HepG2 (cell line): ENCODE data around the gene MYD88. TPM values are rescaled to one million over a fixed set of nuclear protein-coding genes. Genes with fewer than 3 reads are reported as not detected.

Experiments used
- ATAC-seq: fragments of 200-7000 bp; cut with Tn5 transposase; 3 replicates; pipeline ENCODE4 v1.9.1; 2020; ENCODE audit warnings: mild to moderate bottlenecking, moderate library complexity
- BruUV-seq: library from RNA; stranded (reverse); fragments of 400-500 nt; replicated peaks from 2 replicates; lab custom pipeline; 2021; lab: Mats Ljungman, UMichigan
- CTCF ChIA-PET: fragments of 300-600 bp; formaldehyde crosslinking; extraction: SDS; loops from one replicate; lab custom pipeline; 2021; ENCODE audit warnings: low total read pairs, inconsistent platforms, low intra/inter-chr PET ratio; lab: Yijun Ruan, JAX
- POLR2A ChIA-PET: fragments of 350-600 bp; sonication (Branson Sonifier 250); formaldehyde crosslinking; loops from one replicate; lab custom pipeline; 2020; ENCODE audit warnings: antibody characterized with exemption, inconsistent platforms; lab: Yijun Ruan, JAX
- DNase-seq: peaks from one replicate; pipeline ENCODE4 v3.0.0-alpha.2; 2015; ENCODE audit warnings: low spot score
- FAIRE-seq: peaks from 3 replicates; lab custom pipeline; 2011; peaks lifted over from hg19 to GRCh38; lab: Jason Lieb, UNC
- H2AFZ ChIP-seq: one replicate; pipeline ENCODE4 v1.6.1; 2011; ENCODE audit warnings: low read length, inconsistent platforms
- H3K27ac ChIP-seq: fragments of 300-600 bp; 3 replicates; pipeline ENCODE4 v1.8.0; 2011; ENCODE audit warnings: mixed run types, mild to moderate bottlenecking, mixed read lengths, low read length, inconsistent platforms; ENCODE audit not compliant: insufficient read depth; ENCODE audit errors: extremely low read length
- H3K27me3 ChIP-seq, 2 experiments: fragments of 200-600 bp in 1 of 2; 2 replicates in 1 of 2; 3 replicates in 1 of 2; pipeline versions ENCODE4 v1.6.0 to v1.8.0; 2011; ENCODE audit warnings: low read length in 2 of 2, mild to moderate bottlenecking in 2 of 2, moderate library complexity in 2 of 2, inconsistent platforms in 1 of 2; ENCODE audit not compliant: insufficient read depth in 2 of 2, control insufficient read depth in 1 of 2
- H3K36me3 ChIP-seq, 2 experiments: fragments of 200-600 bp in 1 of 2; replicated peaks in 1 of 2; 2 replicates in 1 of 2; 3 replicates in 1 of 2; pipeline versions ENCODE4 v1.5.1 to v1.8.0; 2011; ENCODE audit warnings: low read length in 2 of 2, inconsistent platforms in 1 of 2; ENCODE audit not compliant: insufficient read depth in 2 of 2, control insufficient read depth in 1 of 2
- H3K4me1 ChIP-seq: 2 replicates; pipeline ENCODE4 v1.5.1; 2012; ENCODE audit warnings: low read length, inconsistent platforms; ENCODE audit not compliant: insufficient read depth
- H3K4me2 ChIP-seq: 2 replicates; pipeline ENCODE4 v1.6.0; 2011; ENCODE audit warnings: low read depth, low read length, inconsistent platforms
- H3K4me3 ChIP-seq, 3 experiments: fragments of 200-600 bp in 1 of 3; sonication (generic), shearing (Covaris generic) in 1 of 3; replicated peaks in 1 of 3; 2 replicates each; pipeline ENCODE4 v1.5.1; 2011 to 2016; ENCODE audit warnings: low read length in 3 of 3, inconsistent platforms in 2 of 3, low read depth in 2 of 3, mild to moderate bottlenecking in 2 of 3, control low read depth in 1 of 3, mixed read lengths in 1 of 3; ENCODE audit not compliant: insufficient read depth in 1 of 3
- H3K79me2 ChIP-seq: one replicate; pipeline ENCODE4 v1.6.1; 2011; ENCODE audit warnings: low read length, inconsistent platforms; ENCODE audit not compliant: insufficient read depth
- H3K9ac ChIP-seq: 2 replicates; pipeline ENCODE4 v1.6.0; 2011; ENCODE audit warnings: mild to moderate bottlenecking, low read depth, low read length, inconsistent platforms; ENCODE audit not compliant: insufficient read depth
- H3K9me3 ChIP-seq: 2 replicates; pipeline ENCODE4 v1.5.1; 2012; ENCODE audit warnings: mild to moderate bottlenecking, low read length
- H4K20me1 ChIP-seq: 2 replicates; pipeline ENCODE4 v1.6.0; 2011; ENCODE audit warnings: inconsistent platforms, mild to moderate bottlenecking, low read length, moderate library complexity; ENCODE audit not compliant: insufficient read depth
- BORCS8-MEF2B ChIP-seq: sonication (generic); formaldehyde crosslinking; IDR thresholded peaks from 2 replicates; pipeline ENCODE4 v1.8.0; 2022; ENCODE audit warnings: mild to moderate bottlenecking, missing genetic modification reagents
- EEA1 ChIP-seq: sonication (generic); formaldehyde crosslinking; IDR thresholded peaks from 2 replicates; pipeline ENCODE4 v1.5.1; 2020; ENCODE audit warnings: mild to moderate bottlenecking, missing genetic modification reagents, borderline replicate concordance
- HINFP ChIP-seq: sonication (generic); formaldehyde crosslinking; IDR thresholded peaks from 2 replicates; pipeline ENCODE4 v1.4.0; 2020; ENCODE audit warnings: low read depth, mild to moderate bottlenecking, missing genetic modification reagents
- MIXL1 ChIP-seq: IDR thresholded peaks from 2 replicates; pipeline ENCODE4 v1.6.1; 2016
- TAF1 ChIP-seq: sonication (generic); formaldehyde crosslinking; IDR thresholded peaks from 2 replicates; pipeline ENCODE4 v1.4.0; 2020; ENCODE audit warnings: missing genetic modification reagents
- TSC22D2 ChIP-seq: sonication (generic); formaldehyde crosslinking; IDR thresholded peaks from 2 replicates; pipeline ENCODE4 v1.5.1; 2020; ENCODE audit warnings: missing genetic modification reagents, mild to moderate bottlenecking, borderline replicate concordance
- ZFP37 ChIP-seq: sonication (generic); formaldehyde crosslinking; IDR thresholded peaks from 2 replicates; pipeline ENCODE4 v1.4.0; 2020; ENCODE audit warnings: missing genetic modification reagents, borderline replicate concordance
- ZNF207 ChIP-seq: fragments of 450-650 bp; IDR thresholded peaks from 2 replicates; pipeline ENCODE4 v1.6.1; 2016; ENCODE audit warnings: antibody characterized with exemption, borderline replicate concordance
- ZNF317 ChIP-seq: sonication (generic); formaldehyde crosslinking; IDR thresholded peaks from 2 replicates; pipeline ENCODE4 v1.5.0; 2020; ENCODE audit warnings: mild to moderate bottlenecking, missing genetic modification reagents
- ZNF354B ChIP-seq: sonication (generic); formaldehyde crosslinking; IDR thresholded peaks from 2 replicates; pipeline ENCODE4 v1.8.0; 2022; ENCODE audit warnings: mild to moderate bottlenecking, missing genetic modification reagents
- ZNF367 ChIP-seq: sonication (generic); formaldehyde crosslinking; IDR thresholded peaks from 2 replicates; pipeline ENCODE4 v1.4.0; 2020; ENCODE audit warnings: missing genetic modification reagents, borderline replicate concordance
- ZNF382 ChIP-seq: sonication (generic); formaldehyde crosslinking; IDR thresholded peaks from 2 replicates; pipeline ENCODE4 v1.5.0; 2020; ENCODE audit warnings: missing genetic modification reagents, mild to moderate bottlenecking, borderline replicate concordance
- ZNF543 ChIP-seq: sonication (generic); formaldehyde crosslinking; IDR thresholded peaks from 2 replicates; pipeline ENCODE4 v1.4.0; 2020; ENCODE audit warnings: mild to moderate bottlenecking, missing genetic modification reagents
- ZNF570 ChIP-seq: sonication (generic); formaldehyde crosslinking; IDR thresholded peaks from 2 replicates; pipeline ENCODE4 v1.4.0; 2020; ENCODE audit warnings: mild to moderate bottlenecking, missing genetic modification reagents, borderline replicate concordance
- WGBS: methylation state at CpG from one replicate; pipeline ENCODE4 v1.1.6; 2017; ENCODE audit warnings: low lambda C conversion rate; 5-methylcytosine and 5-hydroxymethylcytosine counted together
- in situ Hi-C: cut with HindIII; loops from 2 replicates; pipeline ENCODE4 v1.10.0; 2017; ENCODE audit warnings: low pct_unique_long_range_greater_than_20kb; ENCODE audit not compliant: extremely low pct_ligation_motif_present
- intact Hi-C: fragments of 100-400 bp; cut with micrococcal nuclease; formaldehyde crosslinking; loops from one replicate; pipeline ENCODE4 v1.10.0; 2022; ENCODE audit not compliant: unreplicated experiment
- polyA plus RNA-seq, 8 experiments: library from polyadenylated mRNA; depleted of rRNA in 3 of 8; stranded (reverse) in 7 of 8; unstranded in 1 of 8; fragments of >200 nt; fragmentation: Illumina TruSeq in 4 of 8; extraction: Trizol in 4 of 8; gene quantifications; 2 replicates each; pipeline versions ENCODE4 v1.2.1 to v1.2.3, GENCODE V29; 2011 to 2016; ENCODE audit warnings: low read depth in 4 of 8, missing spikeins in 1 of 8, mixed read lengths in 1 of 8; ENCODE audit not compliant: insufficient read depth in 1 of 8
- total RNA-seq, 5 experiments: library from RNA; depleted of rRNA; stranded (reverse); fragments of >200 nt; fragmentation: Illumina TruSeq; extraction: Trizol; gene quantifications; 2 replicates each; pipeline ENCODE4 v1.2.3, GENCODE V29; 2016; ENCODE audit warnings: low read depth in 1 of 5
- TF ChIP-seq, protein P1 (sequence below): IDR thresholded peaks from 2 replicates; pipeline ENCODE4 v1.4.0; 2020; ENCODE audit warnings: mild to moderate bottlenecking, missing genetic modification reagents

Gene MYD88
- total and polyA plus RNA-seq, 2 of the 13 experiments (the other 11 are each of a cell fraction or from before 2014, with no cell fraction given), result 7.6 to 32.7 TPM

- intact Hi-C loops (no loop called here), in situ Hi-C loops (no loop called here)
- CTCF ChIA-PET, result no interaction called here
- DNase-seq, result no peak
- WGBS, result 36% methylated on average over 6 of the region's 6 CpGs
- Histone ChIP-seq H3K79me2 (no peaks in the 10 kb centered on the region), H3K4me1 (no peaks in the 10 kb centered on the region), H3K27ac (no peak overlapping the region), H2AFZ (no peak overlapping the region), H3K36me3 (no peaks in the 10 kb centered on the region), H3K27me3 (peaks cover 5 to 39% of the 10 kb centered on the region in 2 experiments; a peak in 3 of 5 replicates), H3K9ac (no peak overlapping the region), H3K4me2 (no peak overlapping the region), H4K20me1 (no peaks in the 10 kb centered on the region), H3K4me3 (no peak overlapping the region), H3K9me3 (no peaks in the 10 kb centered on the region)
- POLR2A ChIA-PET, result no interaction called here
- no peak for ATAC-seq
- BruUV-seq, result no TSS peak
- FAIRE-seq, result no peak
- no peak for TF ChIP-seq MIXL1 (CRISPR knock-in tag)
- no peak for TF ChIP-seq EEA1 (CRISPR knock-in tag)
- TF ChIP-seq ZFP37 (CRISPR knock-in tag), result no peak
- no peak for TF ChIP-seq ZNF382 (CRISPR knock-in tag)
- TF ChIP-seq ZNF367 (CRISPR knock-in tag), result no peak
- TF ChIP-seq ZNF207, result no peak
- TF ChIP-seq HINFP (CRISPR knock-in tag), result no peak
Measured at GRCh38 chr3:38101811-38102443, 36.5 kb upstream of the MYD88 start.

GRCh38 chr3:38102444-38102814 is 36.0 kb upstream of the MYD88 start:
- Histone ChIP-seq H2AFZ (no peak overlapping the region), H3K4me3 (no peak overlapping the region), H3K27ac (no peak overlapping the region), H3K36me3 (no peaks in the 10 kb centered on the region), H3K9ac (no peak overlapping the region), H3K27me3 (peaks cover 5 to 36% of the 10 kb centered on the region in 2 experiments; a peak in 3 of 5 replicates), H3K4me1 (no peaks in the 10 kb centered on the region), H3K9me3 (no peaks in the 10 kb centered on the region), H4K20me1 (no peaks in the 10 kb centered on the region), H3K4me2 (no peak overlapping the region), H3K79me2 (no peaks in the 10 kb centered on the region)
- ChIA-PET POLR2A (no interaction called here), CTCF (no interaction called here)
- ATAC-seq, result no peak
- no TSS peak for BruUV-seq
- WGBS, result 0% methylated on average over 1 of the region's 1 CpG
- FAIRE-seq, result no peak
- intact Hi-C loops, result no loop called here
- in situ Hi-C loops, result no loop called here
- no peak for DNase-seq
- no peak for TF ChIP-seq ZNF317
- TF ChIP-seq ZNF354B (CRISPR knock-in tag), result no peak
- TF ChIP-seq TSC22D2, result no peak
- no peak for TF ChIP-seq ZNF543 (CRISPR knock-in tag)
- TF ChIP-seq ZNF570 (CRISPR knock-in tag), result no peak
- TF ChIP-seq, protein P1, sequence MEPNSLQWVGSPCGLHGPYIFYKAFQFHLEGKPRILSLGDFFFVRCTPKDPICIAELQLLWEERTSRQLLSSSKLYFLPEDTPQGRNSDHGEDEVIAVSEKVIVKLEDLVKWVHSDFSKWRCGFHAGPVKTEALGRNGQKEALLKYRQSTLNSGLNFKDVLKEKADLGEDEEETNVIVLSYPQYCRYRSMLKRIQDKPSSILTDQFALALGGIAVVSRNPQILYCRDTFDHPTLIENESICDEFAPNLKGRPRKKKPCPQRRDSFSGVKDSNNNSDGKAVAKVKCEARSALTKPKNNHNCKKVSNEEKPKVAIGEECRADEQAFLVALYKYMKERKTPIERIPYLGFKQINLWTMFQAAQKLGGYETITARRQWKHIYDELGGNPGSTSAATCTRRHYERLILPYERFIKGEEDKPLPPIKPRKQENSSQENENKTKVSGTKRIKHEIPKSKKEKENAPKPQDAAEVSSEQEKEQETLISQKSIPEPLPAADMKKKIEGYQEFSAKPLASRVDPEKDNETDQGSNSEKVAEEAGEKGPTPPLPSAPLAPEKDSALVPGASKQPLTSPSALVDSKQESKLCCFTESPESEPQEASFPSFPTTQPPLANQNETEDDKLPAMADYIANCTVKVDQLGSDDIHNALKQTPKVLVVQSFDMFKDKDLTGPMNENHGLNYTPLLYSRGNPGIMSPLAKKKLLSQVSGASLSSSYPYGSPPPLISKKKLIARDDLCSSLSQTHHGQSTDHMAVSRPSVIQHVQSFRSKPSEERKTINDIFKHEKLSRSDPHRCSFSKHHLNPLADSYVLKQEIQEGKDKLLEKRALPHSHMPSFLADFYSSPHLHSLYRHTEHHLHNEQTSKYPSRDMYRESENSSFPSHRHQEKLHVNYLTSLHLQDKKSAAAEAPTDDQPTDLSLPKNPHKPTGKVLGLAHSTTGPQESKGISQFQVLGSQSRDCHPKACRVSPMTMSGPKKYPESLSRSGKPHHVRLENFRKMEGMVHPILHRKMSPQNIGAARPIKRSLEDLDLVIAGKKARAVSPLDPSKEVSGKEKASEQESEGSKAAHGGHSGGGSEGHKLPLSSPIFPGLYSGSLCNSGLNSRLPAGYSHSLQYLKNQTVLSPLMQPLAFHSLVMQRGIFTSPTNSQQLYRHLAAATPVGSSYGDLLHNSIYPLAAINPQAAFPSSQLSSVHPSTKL, result no peak
- TF ChIP-seq BORCS8-MEF2B (CRISPR knock-in tag), result no peak
- TF ChIP-seq TAF1 (CRISPR knock-in tag), result no peak
